Lung (tissue), 12 donors: ENCODE measurements around the gene CSTPP1. TPM values are rescaled to one million over a fixed set of nuclear protein-coding genes. Genes with fewer than 3 reads are reported as not detected.
"Not testable (repeated sequence)": the region's sequence is repeated elsewhere in the genome, so short reads cannot be mapped to it uniquely, and the experiment has no call there.

ENCODE experiments used
- ATAC-seq: fragments of 200-7000 bp; cut with Tn5 transposase; one replicate; pipeline ENCODE4 v1.9.1; 2020; ENCODE audit warnings: moderate number of reproducible peaks; ENCODE audit not compliant: insufficient read depth, low FRiP score
- DNase-seq, 3 donors: peaks; one replicate each; pipeline ENCODE4 v3.0.0-alpha.2; 2013 to 2017
- H3K27ac ChIP-seq, 2 donors: one replicate each; pipeline ENCODE4 v1.5.1; 2013; ENCODE audit warnings: mild to moderate bottlenecking in 2 of 2, moderate library complexity in 2 of 2, control low read depth in 1 of 2, inconsistent platforms in 1 of 2, low read depth in 1 of 2, low read length in 1 of 2
- H3K27me3 ChIP-seq, 3 donors: one replicate each; pipeline ENCODE4 v1.5.1; 2013; ENCODE audit warnings: low read length in 2 of 3; ENCODE audit not compliant: control insufficient read depth in 3 of 3, insufficient read depth in 3 of 3
- H3K36me3 ChIP-seq, 4 donors: one replicate each; pipeline ENCODE4 v1.5.1; 2013; ENCODE audit warnings: low read length in 4 of 4, mild to moderate bottlenecking in 1 of 4, moderate library complexity in 1 of 4; ENCODE audit not compliant: control insufficient read depth in 4 of 4, insufficient read depth in 4 of 4
- H3K4me1 ChIP-seq, 5 donors: one replicate each; pipeline ENCODE4 v1.5.1; 2013; ENCODE audit warnings: low read length in 5 of 5, mild to moderate bottlenecking in 2 of 5, moderate library complexity in 1 of 5; ENCODE audit not compliant: control insufficient read depth in 5 of 5, insufficient read depth in 5 of 5
- H3K4me3 ChIP-seq: one replicate; pipeline ENCODE4 v1.5.1; 2013; ENCODE audit warnings: mild to moderate bottlenecking, control low read depth, moderate library complexity
- H3K9ac ChIP-seq, 2 donors: one replicate each; pipeline ENCODE4 v1.5.1; 2013; ENCODE audit warnings: low read length in 2 of 2, control low read depth in 1 of 2; ENCODE audit not compliant: insufficient read depth in 1 of 2
- H3K9me3 ChIP-seq, 4 donors: one replicate each; pipeline ENCODE4 v1.5.1; 2013; ENCODE audit warnings: low read length in 3 of 4, mild to moderate bottlenecking in 1 of 4, moderate library complexity in 1 of 4; ENCODE audit not compliant: control insufficient read depth in 4 of 4, insufficient read depth in 3 of 4
- CTCF ChIP-seq: IDR thresholded peaks from 2 replicates; pipeline ENCODE4 v1.5.1; 2012; ENCODE audit warnings: mild to moderate bottlenecking; ENCODE audit errors: control extremely low read depth, extremely low read depth
- WGBS, 2 donors: extraction: QIAGEN DNeasy Blood & Tissue Kit; methylation state at CpG; one replicate each; pipeline ENCODE4 v1.1.7; 2013; 5-methylcytosine and 5-hydroxymethylcytosine counted together
- polyA plus RNA-seq, 2 donors: library from polyadenylated mRNA; stranded (reverse); fragments of 200-250 nt; gene quantifications; one replicate each; pipeline ENCODE4 v1.2.1, GENCODE V29; 2013
- total RNA-seq, 2 donors: library from RNA; depleted of rRNA in 1 of 2; stranded (reverse); fragments of >200 nt in 1 of 2; gene quantifications; one replicate each; pipeline ENCODE4 v1.2.1, GENCODE V29; 2014 to 2021
- donor health status: control.
- donor health status: control.
- donor health status: Bipolar disorder and iron deficiency.
- donor health status: healthy.
- donor health status: DM: yes; HTN: yes; CAD: no.

The CSTPP1 gene
- total and polyA plus RNA-seq, 4 donors = 26.0 to 45.8 (median 34.4) TPM

- H3K36me3 ChIP-seq = no peaks in the 10 kb centered on the region
- H3K27me3 ChIP-seq = no peaks in the 10 kb centered on the region
- H3K4me1 ChIP-seq = peaks cover 0 to 5% (median 0%) of the 10 kb centered on the region in 5 donors
- no peak for TF ChIP-seq CTCF
- H3K9me3 ChIP-seq = no peaks in the 10 kb centered on the region
- DNase-seq (no peak), ATAC-seq (no peak)
- H3K4me3 ChIP-seq = no peak overlapping the region
- H3K27ac ChIP-seq = no peak overlapping the region
- no peak overlapping the region for H3K9ac ChIP-seq
These were observed 147.4 kb downstream of the CSTPP1 start for GRCh38 chr11:47083913-47084312.

- TF ChIP-seq CTCF = no peak
- Histone ChIP-seq H3K9me3 (no peaks in the 10 kb centered on the region), H3K4me1 (no peaks in the 10 kb centered on the region), H3K9ac (no peak overlapping the region), H3K27ac (no peak overlapping the region), H3K4me3 (no peak overlapping the region), H3K27me3 (no peaks in the 10 kb centered on the region), H3K36me3 (no peaks in the 10 kb centered on the region)
- WGBS, 2 donors = 22 to 66% methylated on average over 3 of the region's 3 CpGs
- no peak for DNase-seq
- no peak for ATAC-seq
These were observed 151.2 kb downstream of the CSTPP1 start for GRCh38 chr11:47087801-47088200.

- DNase-seq (no peak), ATAC-seq (no peak)
- WGBS, 2 donors = 94 to 98% methylated on average over 2 of the region's 2 CpGs
- Histone ChIP-seq H3K36me3 (no peaks in the 10 kb centered on the region), H3K4me1 (peaks cover 0 to 19% (median 0%) of the 10 kb centered on the region in 5 donors), H3K4me3 (no peak overlapping the region), H3K27ac (no peak overlapping the region), H3K27me3 (no peaks in the 10 kb centered on the region), H3K9ac (no peak overlapping the region), H3K9me3 (no peaks in the 10 kb centered on the region)
- TF ChIP-seq CTCF = no peak
These were observed 157.0 kb downstream of the CSTPP1 start for GRCh38 chr11:47093541-47093940.

GRCh38 chr11:47096871-47097270, 160.3 kb downstream of the CSTPP1 start:
- H3K36me3 ChIP-seq, H3K27ac ChIP-seq, H3K9ac ChIP-seq, H3K9me3 ChIP-seq, H3K4me3 ChIP-seq, H3K27me3 ChIP-seq, ATAC-seq, DNase-seq: not testable (repeated sequence)
- peaks cover 0 to 46% (median 0%) of the 10 kb centered on the region in 5 donors for H3K4me1 ChIP-seq
- 89 to 95% methylated on average over 16 to 18 of the region's 22 CpGs for WGBS, 2 donors

- peaks cover 0 to 53% (median 0%) of the 10 kb centered on the region in 5 donors for H3K4me1 ChIP-seq
- not testable (repeated sequence) for H3K36me3 ChIP-seq, ATAC-seq, H3K27me3 ChIP-seq, H3K9ac ChIP-seq, H3K9me3 ChIP-seq, H3K4me3 ChIP-seq, H3K27ac ChIP-seq, DNase-seq
- WGBS, 2 donors = 95 to 97% methylated on average over 3 of the region's 3 CpGs
These were observed 161.7 kb downstream of the CSTPP1 start for GRCh38 chr11:47098223-47098622.
